ENCODE results near the gene SLC2A1. TPM values are rescaled to one million over a fixed set of nuclear protein-coding genes. Genes with fewer than 3 reads are reported as not detected.

Gene SLC2A1
- total RNA-seq, 2 experiments from 2014 or later: 66.6 to 93.4 TPM

DNA sequence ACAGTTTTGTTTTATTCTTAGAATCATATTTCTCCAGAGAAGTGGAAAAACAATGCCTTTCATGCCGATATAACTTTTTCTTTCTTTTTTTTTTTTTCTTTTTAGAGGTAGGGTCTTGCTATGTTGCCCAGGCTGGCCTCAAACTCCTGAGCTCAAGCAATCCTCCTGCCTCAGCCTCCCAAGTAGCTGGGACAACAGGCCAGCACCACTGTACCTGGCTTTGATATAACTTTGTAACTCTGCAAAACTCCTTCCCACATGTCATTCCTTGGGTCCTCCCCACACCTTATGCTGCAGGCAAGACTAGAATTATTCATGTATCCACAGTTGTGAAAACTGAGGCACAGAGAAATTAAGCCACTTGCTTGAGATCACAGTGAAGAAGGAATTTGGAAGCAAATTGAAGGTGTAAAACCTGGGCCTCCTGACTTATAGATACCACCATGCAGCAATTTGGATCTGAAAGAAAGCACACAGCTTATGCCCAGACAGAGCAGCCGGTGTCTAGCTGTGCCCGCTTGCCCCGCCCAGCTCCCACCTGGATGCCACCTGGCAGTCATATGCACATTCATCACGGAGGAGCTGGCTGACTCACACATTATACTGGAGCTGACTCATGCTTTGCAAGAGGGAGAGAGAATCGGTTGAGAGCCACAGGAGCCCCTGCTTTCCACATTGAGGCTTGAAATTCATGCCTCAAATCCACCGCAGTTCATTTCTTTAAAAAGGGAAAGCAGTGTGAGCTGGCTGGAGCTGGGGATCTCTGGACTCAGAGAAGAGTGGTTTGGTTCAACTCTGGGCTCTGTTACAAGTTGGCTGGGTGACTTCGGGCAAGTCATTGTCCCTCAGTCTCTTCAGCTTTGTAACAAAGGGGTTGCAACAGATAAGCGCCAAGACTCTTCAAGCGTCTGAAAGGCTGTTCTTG is 8.3 kb upstream of the SLC2A1 start:
- no peak for DNase-seq (ENCODE audit: low spot score)
- Histone ChIP-seq H3K36me3 (ENCODE audit: insufficient read depth, low read length) (no peaks in the 10 kb centered on the region), H3K79me2 (ENCODE audit: insufficient read depth, low read depth, low read length) (no peaks in the 10 kb centered on the region), H3K9me2 (ENCODE audit: insufficient read depth, low read length) (no peaks in the 10 kb centered on the region), H3K4me3 (ENCODE audit: low read depth, low read length, poor library complexity, severe bottlenecking) (no peak overlapping the region), H3K27ac (ENCODE audit: low read depth, low read length, poor library complexity, severe bottlenecking) (no peak overlapping the region), H2AFZ (ENCODE audit: low read length) (no peak overlapping the region), H4K20me1 (ENCODE audit: insufficient read depth, low read length) (no peaks in the 10 kb centered on the region), H3K4me1 (ENCODE audit: insufficient read depth, low read length, poor library complexity, severe bottlenecking) (peaks cover 18% of the 10 kb centered on the region), H3K4me2 (ENCODE audit: low read length) (no peak overlapping the region), H3K9me3 (ENCODE audit: low read length) (no peaks in the 10 kb centered on the region)
- ChIA-PET CTCF (ENCODE audit: unreplicated experiment) (no interaction called here), POLR2A (no interaction called here)
- intact Hi-C loops (cut with micrococcal nuclease; ENCODE audit: unreplicated experiment): no loop called here
- BruUV-seq (replicated peaks): no TSS peak
- TF ChIP-seq, protein P1, sequence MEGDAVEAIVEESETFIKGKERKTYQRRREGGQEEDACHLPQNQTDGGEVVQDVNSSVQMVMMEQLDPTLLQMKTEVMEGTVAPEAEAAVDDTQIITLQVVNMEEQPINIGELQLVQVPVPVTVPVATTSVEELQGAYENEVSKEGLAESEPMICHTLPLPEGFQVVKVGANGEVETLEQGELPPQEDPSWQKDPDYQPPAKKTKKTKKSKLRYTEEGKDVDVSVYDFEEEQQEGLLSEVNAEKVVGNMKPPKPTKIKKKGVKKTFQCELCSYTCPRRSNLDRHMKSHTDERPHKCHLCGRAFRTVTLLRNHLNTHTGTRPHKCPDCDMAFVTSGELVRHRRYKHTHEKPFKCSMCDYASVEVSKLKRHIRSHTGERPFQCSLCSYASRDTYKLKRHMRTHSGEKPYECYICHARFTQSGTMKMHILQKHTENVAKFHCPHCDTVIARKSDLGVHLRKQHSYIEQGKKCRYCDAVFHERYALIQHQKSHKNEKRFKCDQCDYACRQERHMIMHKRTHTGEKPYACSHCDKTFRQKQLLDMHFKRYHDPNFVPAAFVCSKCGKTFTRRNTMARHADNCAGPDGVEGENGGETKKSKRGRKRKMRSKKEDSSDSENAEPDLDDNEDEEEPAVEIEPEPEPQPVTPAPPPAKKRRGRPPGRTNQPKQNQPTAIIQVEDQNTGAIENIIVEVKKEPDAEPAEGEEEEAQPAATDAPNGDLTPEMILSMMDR (conservative IDR thresholded peaks at IDR 0.05; ENCODE audit: low read length): no peak
- no peak for TF ChIP-seq EZH2phosphoT487 (IDR thresholded peaks at IDR 0.05; ENCODE audit: borderline replicate concordance, low read depth, low read length)

DNA sequence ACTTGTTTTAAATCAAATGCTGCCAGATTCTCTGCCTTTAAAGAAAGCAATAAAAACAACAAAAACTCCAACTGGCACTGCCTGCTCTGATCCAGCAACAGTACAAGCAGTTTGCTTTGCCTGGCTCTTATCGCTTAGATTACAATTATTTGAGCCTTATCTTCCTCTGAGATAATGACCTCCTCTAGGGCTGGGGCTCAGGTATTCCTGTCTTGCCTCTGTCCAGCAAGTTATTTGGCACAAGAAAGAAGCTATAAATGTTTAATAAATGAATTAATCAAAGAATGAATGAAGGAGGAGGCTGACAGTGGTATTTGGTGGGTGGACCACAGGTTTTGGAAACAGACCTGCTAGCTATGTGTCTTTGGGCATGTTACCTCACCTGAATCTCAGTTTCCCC is 6.7 kb upstream of the SLC2A1 start:
- ChIA-PET CTCF (ENCODE audit: unreplicated experiment) (no interaction called here), POLR2A (no interaction called here)
- DNase-seq (ENCODE audit: low spot score): no peak
- intact Hi-C loops (cut with micrococcal nuclease; ENCODE audit: unreplicated experiment): no loop called here
- H3K4me2 ChIP-seq (ENCODE audit: low read length): no peak overlapping the region
- H4K20me1 ChIP-seq (ENCODE audit: insufficient read depth, low read length): no peaks in the 10 kb centered on the region
- H3K9me3 ChIP-seq (ENCODE audit: low read length): no peaks in the 10 kb centered on the region
- TF ChIP-seq, protein P1 (conservative IDR thresholded peaks at IDR 0.05; ENCODE audit: low read length): no peak
- TF ChIP-seq EZH2phosphoT487 (IDR thresholded peaks at IDR 0.05; ENCODE audit: borderline replicate concordance, low read depth, low read length): no peak
- no peaks in the 10 kb centered on the region for H3K9me2 ChIP-seq (ENCODE audit: insufficient read depth, low read length)
- H3K36me3 ChIP-seq (ENCODE audit: insufficient read depth, low read length): no peaks in the 10 kb centered on the region
- H3K4me3 ChIP-seq (ENCODE audit: low read depth, low read length, poor library complexity, severe bottlenecking): no peak overlapping the region
- BruUV-seq (replicated peaks): no TSS peak
- H3K27ac ChIP-seq (ENCODE audit: low read depth, low read length, poor library complexity, severe bottlenecking): no peak overlapping the region
- H3K4me1 ChIP-seq (ENCODE audit: insufficient read depth, low read length, poor library complexity, severe bottlenecking): peaks cover 34% of the 10 kb centered on the region
- no peaks in the 10 kb centered on the region for H3K79me2 ChIP-seq (ENCODE audit: insufficient read depth, low read depth, low read length)
- no peak overlapping the region for H2AFZ ChIP-seq (ENCODE audit: low read length)

Measured in OCI-LY7 (cell line).